Ascending aorta (tissue), 2 donors: Measurements from ENCODE around the gene NOS1AP. TPM values are rescaled to one million over a fixed set of nuclear protein-coding genes. Genes with fewer than 3 reads are reported as not detected.

ENCODE experiments used
- DNase-seq, 2 donors: peaks; one replicate each; pipeline ENCODE4 v3.0.0-alpha.2; 2019; ENCODE audit warnings: low spot score in 2 of 2
- H3K27ac ChIP-seq, 2 donors: fragments of 200-600 bp; sonication (generic); one replicate each; pipeline ENCODE4 v1.5.1; 2016 to 2017; ENCODE audit warnings: mild to moderate bottlenecking in 1 of 2
- H3K27me3 ChIP-seq: fragments of 200-600 bp; sonication (generic); one replicate; pipeline ENCODE4 v1.5.1; 2017
- H3K36me3 ChIP-seq, 2 donors: fragments of 200-600 bp; sonication (generic); one replicate each; pipeline ENCODE4 v1.5.1; 2016
- H3K4me1 ChIP-seq, 2 donors: fragments of 200-600 bp; sonication (generic); one replicate each; pipeline ENCODE4 v1.5.1; 2016 to 2017; ENCODE audit warnings: mild to moderate bottlenecking in 1 of 2
- H3K4me3 ChIP-seq, 2 donors: fragments of 200-600 bp; sonication (generic); one replicate each; pipeline ENCODE4 v1.5.1; 2016 to 2017; ENCODE audit warnings: mild to moderate bottlenecking in 1 of 2
- H3K9me3 ChIP-seq, 2 donors: fragments of 200-600 bp; sonication (generic); one replicate each; pipeline ENCODE4 v1.5.1; 2016
- CTCF ChIP-seq, 3 experiments: fragments of 200-600 bp in 2 of 3; fragments of 450-650 bp in 1 of 3; sonication (generic) in 2 of 3; IDR thresholded peaks; one replicate each; pipeline ENCODE4 v1.5.1; 2016 to 2019; ENCODE audit warnings: antibody characterized with exemption in 3 of 3, mild to moderate bottlenecking in 1 of 3, moderate library complexity in 1 of 3
- intact Hi-C: fragments of 100-400 bp; cut with DNase I; formaldehyde crosslinking; loops from one replicate; pipeline ENCODE4 v1.15.1; 2023
- total RNA-seq: library from RNA; depleted of rRNA; stranded (reverse); fragments of >200 nt; gene quantifications from one replicate; pipeline ENCODE4 v1.1.0, GENCODE V29; 2016

The NOS1AP gene
- total RNA-seq, 1 donor from 2014 or later = 5.0 TPM

- Histone ChIP-seq H3K9me3 (no peaks in the 10 kb centered on the region), H3K36me3 (no peaks in the 10 kb centered on the region), H3K4me3 (no peak overlapping the region), H3K27ac (no peak overlapping the region), H3K4me1 (no peaks in the 10 kb centered on the region), H3K27me3 (no peaks in the 10 kb centered on the region)
- DNase-seq = no peak
- intact Hi-C loops = no loop called here
- no peak for TF ChIP-seq CTCF (IDR thresholded peaks at IDR 0.05)
These were observed 89.3 kb downstream of the NOS1AP start for GRCh38 chr1:162158624-162159271.

GRCh38 chr1:162159515-162159914, 90.0 kb downstream of the NOS1AP start:
- no peak for DNase-seq
- Histone ChIP-seq H3K9me3 (no peaks in the 10 kb centered on the region), H3K4me1 (no peaks in the 10 kb centered on the region), H3K36me3 (no peaks in the 10 kb centered on the region), H3K27me3 (no peaks in the 10 kb centered on the region), H3K27ac (no peak overlapping the region), H3K4me3 (no peak overlapping the region)
- intact Hi-C loops = no loop called here
- no peak for TF ChIP-seq CTCF (IDR thresholded peaks at IDR 0.05)

GRCh38 chr1:162161916-162162550, 92.5 kb downstream of the NOS1AP start:
- Histone ChIP-seq H3K4me3 (no peak overlapping the region), H3K27me3 (no peaks in the 10 kb centered on the region), H3K9me3 (no peaks in the 10 kb centered on the region), H3K27ac (no peak overlapping the region), H3K36me3 (no peaks in the 10 kb centered on the region), H3K4me1 (no peaks in the 10 kb centered on the region)
- no peak for DNase-seq
- TF ChIP-seq CTCF (IDR thresholded peaks at IDR 0.05) = no peak
- intact Hi-C loops = no loop called here

GRCh38 chr1:162165528-162165927, 96.0 kb downstream of the NOS1AP start:
- DNase-seq = no peak
- H3K4me3 ChIP-seq = no peak overlapping the region
- intact Hi-C loops = no loop called here

GRCh38 chr1:162166917-162167615, 97.6 kb downstream of the NOS1AP start:
- no peaks in the 10 kb centered on the region for H3K9me3 ChIP-seq
- intact Hi-C loops = no loop called here
- H3K4me3 ChIP-seq = no peak overlapping the region
- H3K4me1 ChIP-seq = no peaks in the 10 kb centered on the region
- H3K36me3 ChIP-seq = no peaks in the 10 kb centered on the region
- no peak for TF ChIP-seq CTCF (IDR thresholded peaks at IDR 0.05)
- H3K27me3 ChIP-seq = no peaks in the 10 kb centered on the region
- no peak for DNase-seq
- H3K27ac ChIP-seq = no peak overlapping the region

More at GRCh38 chr1:162165528-162165927, 96.0 kb downstream of the NOS1AP start:
- no peaks in the 10 kb centered on the region for H3K4me1 ChIP-seq
- no peaks in the 10 kb centered on the region for H3K27me3 ChIP-seq
- no peaks in the 10 kb centered on the region for H3K9me3 ChIP-seq
- H3K27ac ChIP-seq = no peak overlapping the region
- no peak for TF ChIP-seq CTCF (IDR thresholded peaks at IDR 0.05)
- H3K36me3 ChIP-seq = no peaks in the 10 kb centered on the region
